Measurements from ENCODE around the gene DNM3.

The DNM3 gene

DNA sequence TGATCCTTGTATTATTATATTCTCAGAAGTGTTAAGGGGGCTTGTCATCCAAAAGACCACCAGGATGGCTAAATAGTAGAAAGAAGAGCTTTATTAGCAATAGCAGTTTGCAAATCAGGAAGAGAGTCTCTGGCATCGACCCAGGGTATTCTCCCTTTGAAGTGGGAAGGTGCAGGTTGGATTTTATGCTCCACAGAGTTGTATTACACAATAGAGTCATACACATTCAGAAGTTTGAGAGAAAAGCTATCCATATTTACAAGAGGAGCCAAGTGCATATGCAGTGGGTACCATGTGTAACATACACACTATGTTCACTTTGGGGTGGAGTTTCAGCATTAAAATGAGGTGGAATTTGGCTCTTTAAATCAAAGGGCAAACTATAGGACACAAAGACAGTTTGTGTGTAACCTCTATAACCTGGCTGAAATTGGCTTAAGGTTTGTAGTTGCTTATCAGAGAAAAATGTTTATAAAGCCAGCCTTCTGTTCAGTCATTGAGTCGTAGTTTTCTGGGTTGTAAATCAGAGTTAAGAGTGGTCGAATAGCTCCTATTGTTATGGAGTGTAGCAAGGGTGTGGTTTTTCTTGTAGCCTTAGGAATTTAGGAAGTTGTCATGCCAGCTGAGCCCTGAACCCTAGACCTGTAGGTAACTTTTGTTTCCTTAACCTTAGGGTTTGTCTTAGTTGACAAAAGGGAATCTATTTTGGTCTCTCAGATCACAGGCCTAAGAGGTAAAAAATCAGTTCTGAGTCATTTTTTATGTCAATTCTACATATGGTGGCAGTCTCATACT, 125.3 kb downstream of the DNM3 start:
- Histone ChIP-seq H3K4me1 (ENCODE audit: control insufficient read depth, insufficient read depth, low read length) (peaks cover 9% of the 10 kb centered on the region), H3K9ac (ENCODE audit: low read length) (no peak overlapping the region), H3K9me3 (ENCODE audit: control insufficient read depth, low read length) (no peaks in the 10 kb centered on the region), H3K27me3 (ENCODE audit: control insufficient read depth, insufficient read depth, low read length) (no peaks in the 10 kb centered on the region), H3K36me3 (ENCODE audit: control insufficient read depth, insufficient read depth, low read length) (no peaks in the 10 kb centered on the region), H3K4me3 (ENCODE audit: low read length) (no peak overlapping the region)

DNA sequence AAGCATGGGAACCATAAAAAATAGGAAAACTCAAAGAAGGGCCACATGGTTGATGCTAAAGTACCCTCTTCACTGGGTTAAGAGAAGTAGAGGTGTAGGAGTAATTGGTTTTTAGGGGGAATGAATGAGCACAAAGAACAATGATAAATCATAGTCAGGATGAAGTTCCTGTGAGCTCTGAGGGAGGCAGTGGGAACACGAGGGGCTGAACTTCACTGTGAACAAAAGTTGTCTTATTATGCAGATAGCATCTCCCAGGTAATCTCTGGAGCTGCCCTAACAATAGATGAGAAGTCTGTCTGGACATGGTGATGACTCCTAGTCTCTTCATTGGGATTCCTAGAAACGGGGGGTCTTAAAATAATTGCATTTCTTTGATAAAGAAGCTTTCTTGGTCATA, 127.9 kb downstream of the DNM3 start:
- H3K36me3 ChIP-seq (ENCODE audit: control insufficient read depth, insufficient read depth, low read length), result no peaks in the 10 kb centered on the region
- no peaks in the 10 kb centered on the region for H3K27me3 ChIP-seq (ENCODE audit: control insufficient read depth, insufficient read depth, low read length)
- H3K4me3 ChIP-seq (ENCODE audit: low read length), result no peak overlapping the region
- peaks cover 9% of the 10 kb centered on the region for H3K4me1 ChIP-seq (ENCODE audit: control insufficient read depth, insufficient read depth, low read length)
- H3K9ac ChIP-seq (ENCODE audit: low read length), result no peak overlapping the region
- no peaks in the 10 kb centered on the region for H3K9me3 ChIP-seq (ENCODE audit: control insufficient read depth, low read length)

DNA sequence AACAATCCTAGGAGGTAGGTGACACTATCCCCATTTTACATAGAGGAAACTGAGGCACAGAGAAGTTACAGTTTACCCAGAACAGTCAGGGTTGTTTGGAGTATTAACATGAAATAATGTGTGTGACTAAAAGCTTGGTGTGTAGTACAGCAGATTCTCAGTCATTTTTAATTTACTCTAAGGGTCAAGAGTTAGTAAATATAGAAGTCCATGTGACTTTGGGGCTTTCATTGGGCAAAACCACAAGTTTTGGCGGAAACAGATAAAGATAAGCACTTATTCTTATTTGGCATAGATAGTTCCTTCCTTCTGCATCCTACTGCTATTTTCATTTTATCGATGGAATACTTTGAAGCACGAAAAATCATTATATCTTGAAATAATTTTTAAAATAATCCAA, 128.5 kb downstream of the DNM3 start:
- no peaks in the 10 kb centered on the region for H3K36me3 ChIP-seq (ENCODE audit: control insufficient read depth, insufficient read depth, low read length)
- no peaks in the 10 kb centered on the region for H3K27me3 ChIP-seq (ENCODE audit: control insufficient read depth, insufficient read depth, low read length)
- H3K9me3 ChIP-seq (ENCODE audit: control insufficient read depth, low read length), result no peaks in the 10 kb centered on the region
- peaks cover 9% of the 10 kb centered on the region for H3K4me1 ChIP-seq (ENCODE audit: control insufficient read depth, insufficient read depth, low read length)
- no peak overlapping the region for H3K4me3 ChIP-seq (ENCODE audit: low read length)
- H3K9ac ChIP-seq (ENCODE audit: low read length), result no peak overlapping the region

DNA sequence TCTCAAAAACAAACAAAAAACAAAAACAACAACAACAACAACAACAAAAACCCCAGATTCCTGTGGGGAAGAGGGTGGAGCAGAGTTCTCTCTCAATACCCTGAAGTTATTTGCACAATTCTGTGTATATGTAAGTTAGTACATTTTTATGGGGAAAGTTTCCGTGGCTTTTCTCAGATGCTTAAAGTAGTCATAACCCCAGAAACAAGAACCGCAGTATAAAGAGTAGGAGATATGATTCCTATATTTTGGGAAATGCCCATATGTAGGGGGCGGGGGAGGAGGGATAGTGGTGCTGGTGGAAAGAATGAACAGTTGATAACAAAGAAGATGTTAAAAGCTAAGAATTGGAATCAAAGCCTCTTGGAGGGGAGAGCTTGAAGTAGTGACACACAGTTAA, 131.5 kb downstream of the DNM3 start:
- Histone ChIP-seq H3K9me3 (ENCODE audit: control insufficient read depth, low read length) (no peaks in the 10 kb centered on the region), H3K4me3 (ENCODE audit: low read length) (no peak overlapping the region), H3K4me1 (ENCODE audit: control insufficient read depth, insufficient read depth, low read length) (no peaks in the 10 kb centered on the region), H3K9ac (ENCODE audit: low read length) (no peak overlapping the region), H3K27me3 (ENCODE audit: control insufficient read depth, insufficient read depth, low read length) (no peaks in the 10 kb centered on the region), H3K36me3 (ENCODE audit: control insufficient read depth, insufficient read depth, low read length) (no peaks in the 10 kb centered on the region)

DNA sequence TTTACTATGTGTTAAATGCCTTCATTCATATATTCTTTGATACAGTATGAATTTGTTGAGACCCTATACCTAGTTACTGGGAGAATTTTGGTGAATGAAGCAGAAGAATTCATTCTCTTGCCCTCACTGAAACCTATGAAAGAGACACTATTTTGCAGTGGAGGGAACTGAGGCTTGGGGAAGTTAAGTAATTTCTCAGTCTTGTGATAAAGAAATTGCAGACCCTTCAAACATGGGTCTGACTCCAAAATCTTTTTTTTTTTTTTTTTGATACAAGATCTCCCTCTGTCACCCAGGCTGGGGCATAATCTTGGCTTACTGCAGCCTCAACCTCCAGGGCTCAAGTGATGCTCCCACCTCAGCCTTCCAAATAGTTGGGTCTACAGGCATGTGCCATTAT, 132.1 kb downstream of the DNM3 start:
- H3K36me3 ChIP-seq (ENCODE audit: control insufficient read depth, insufficient read depth, low read length), result no peaks in the 10 kb centered on the region
- no peak overlapping the region for H3K9ac ChIP-seq (ENCODE audit: low read length)
- H3K4me3 ChIP-seq (ENCODE audit: low read length), result no peak overlapping the region
- H3K27me3 ChIP-seq (ENCODE audit: control insufficient read depth, insufficient read depth, low read length), result no peaks in the 10 kb centered on the region
- no peaks in the 10 kb centered on the region for H3K4me1 ChIP-seq (ENCODE audit: control insufficient read depth, insufficient read depth, low read length)
- H3K9me3 ChIP-seq (ENCODE audit: control insufficient read depth, low read length), result no peaks in the 10 kb centered on the region

DNA sequence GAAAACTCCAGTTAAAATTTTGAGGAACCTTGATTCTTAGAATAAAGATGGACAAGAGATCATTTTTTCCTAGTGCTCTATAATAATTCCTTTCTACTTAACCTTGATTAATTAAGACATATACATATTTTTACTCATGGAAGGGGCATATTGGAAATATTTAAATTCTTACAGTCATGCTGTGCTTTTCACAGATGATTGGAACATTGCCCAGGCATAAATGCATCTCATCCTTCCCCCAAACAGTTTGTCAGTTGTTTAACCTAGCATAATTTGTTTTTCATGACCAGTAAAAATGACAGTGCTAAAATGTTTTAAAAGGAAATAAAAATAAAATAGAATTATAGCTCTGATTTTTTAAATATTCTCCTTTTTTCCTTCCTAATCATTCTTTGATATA, 140.0 kb downstream of the DNM3 start:
- H3K36me3 ChIP-seq (ENCODE audit: control insufficient read depth, insufficient read depth, low read length), result no peaks in the 10 kb centered on the region
- H3K4me1 ChIP-seq (ENCODE audit: control insufficient read depth, insufficient read depth, low read length), result peaks cover 5% of the 10 kb centered on the region
- H3K27me3 ChIP-seq (ENCODE audit: control insufficient read depth, insufficient read depth, low read length), result no peaks in the 10 kb centered on the region
- no peaks in the 10 kb centered on the region for H3K9me3 ChIP-seq (ENCODE audit: control insufficient read depth, low read length)
- no peak overlapping the region for H3K4me3 ChIP-seq (ENCODE audit: low read length)
- no peak overlapping the region for H3K9ac ChIP-seq (ENCODE audit: low read length)

DNA sequence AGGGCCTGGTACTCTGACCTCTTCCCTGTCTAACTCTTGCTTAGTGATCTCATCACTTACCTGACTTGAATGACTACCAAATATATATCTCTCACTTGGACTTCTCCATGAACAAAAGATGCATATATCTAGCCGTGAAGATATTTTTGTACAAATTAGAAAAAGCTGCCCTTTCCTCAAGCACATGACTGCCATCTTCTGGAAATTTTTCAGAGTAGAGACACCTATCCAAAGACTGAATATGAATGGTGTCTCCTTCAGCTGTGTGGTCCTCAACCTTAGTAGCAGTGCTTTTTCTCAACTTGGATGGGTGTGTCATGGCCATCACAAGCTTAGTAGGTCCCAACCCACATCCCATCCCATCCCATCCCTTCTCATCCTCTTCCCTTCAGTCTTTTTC, 142.3 kb downstream of the DNM3 start:
- H3K9ac ChIP-seq (ENCODE audit: low read length), result no peak overlapping the region
- H3K9me3 ChIP-seq (ENCODE audit: control insufficient read depth, low read length), result no peaks in the 10 kb centered on the region
- no peak overlapping the region for H3K4me3 ChIP-seq (ENCODE audit: low read length)

DNA sequence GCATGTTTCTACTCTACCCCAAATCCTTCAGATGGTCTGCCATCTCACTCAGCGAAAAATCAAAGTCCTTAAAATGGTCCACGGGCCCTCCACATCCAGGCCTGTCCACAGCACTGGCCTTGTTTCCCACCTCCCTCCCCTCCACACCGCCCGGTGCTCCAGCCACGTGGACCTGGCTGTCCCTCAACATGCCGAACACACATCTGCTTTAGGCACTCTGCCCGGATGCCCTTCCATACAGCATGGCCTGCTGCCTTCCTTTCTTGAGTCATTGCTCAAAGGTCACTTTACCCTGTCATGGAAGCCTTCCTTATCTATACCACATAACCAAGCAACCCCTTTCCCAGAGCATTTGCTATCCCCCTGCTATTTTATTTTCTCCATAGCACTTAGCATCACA, 143.0 kb downstream of the DNM3 start:
- H3K9ac ChIP-seq (ENCODE audit: low read length), result no peak overlapping the region
- no peak overlapping the region for H3K4me3 ChIP-seq (ENCODE audit: low read length)
- H3K9me3 ChIP-seq (ENCODE audit: control insufficient read depth, low read length), result no peaks in the 10 kb centered on the region

More for the DNA sequence above, 142.3 kb downstream of the DNM3 start:
- H3K36me3 ChIP-seq (ENCODE audit: control insufficient read depth, insufficient read depth, low read length), result no peaks in the 10 kb centered on the region
- no peaks in the 10 kb centered on the region for H3K27me3 ChIP-seq (ENCODE audit: control insufficient read depth, insufficient read depth, low read length)
- H3K4me1 ChIP-seq (ENCODE audit: control insufficient read depth, insufficient read depth, low read length), result peaks cover 5% of the 10 kb centered on the region

DNA sequence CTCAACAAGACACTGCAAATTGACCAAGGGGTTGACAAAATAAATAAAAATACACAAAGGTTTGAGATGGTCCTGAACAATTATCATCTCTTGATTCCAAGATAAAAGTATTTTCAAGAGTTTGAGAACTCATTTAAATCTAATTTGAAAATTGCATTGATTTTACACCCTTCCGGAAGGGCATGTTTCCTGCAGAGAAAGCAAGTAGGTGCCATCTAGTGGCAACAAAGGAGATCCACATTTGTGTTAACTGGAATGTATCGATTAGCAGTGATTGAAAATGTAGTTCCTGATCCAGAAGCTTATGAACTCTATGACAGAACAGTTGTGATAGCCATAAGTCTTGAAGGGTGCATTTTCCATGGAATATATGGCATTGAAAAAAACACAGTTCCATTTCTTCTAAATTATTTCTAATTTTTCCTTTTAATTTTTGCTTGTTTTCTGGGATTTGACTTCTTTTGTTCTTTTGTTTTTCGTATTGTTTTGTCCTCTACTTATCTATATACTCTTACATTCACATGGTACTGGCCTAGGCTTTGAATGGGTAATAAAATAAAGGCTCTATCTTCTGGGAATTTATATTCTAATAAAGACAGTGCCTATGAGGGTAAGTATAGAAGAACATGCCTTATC, 143.7 kb downstream of the DNM3 start:
- H3K4me3 ChIP-seq (ENCODE audit: low read length), result no peak overlapping the region
- no peak overlapping the region for H3K9ac ChIP-seq (ENCODE audit: low read length)
- H3K9me3 ChIP-seq (ENCODE audit: control insufficient read depth, low read length), result no peaks in the 10 kb centered on the region
- H3K4me1 ChIP-seq (ENCODE audit: control insufficient read depth, insufficient read depth, low read length), result peaks cover 5% of the 10 kb centered on the region
- H3K27me3 ChIP-seq (ENCODE audit: control insufficient read depth, insufficient read depth, low read length), result no peaks in the 10 kb centered on the region
- H3K36me3 ChIP-seq (ENCODE audit: control insufficient read depth, insufficient read depth, low read length), result no peaks in the 10 kb centered on the region

More for the DNA sequence above, 143.0 kb downstream of the DNM3 start:
- Histone ChIP-seq H3K4me1 (ENCODE audit: control insufficient read depth, insufficient read depth, low read length) (peaks cover 5% of the 10 kb centered on the region), H3K27me3 (ENCODE audit: control insufficient read depth, insufficient read depth, low read length) (no peaks in the 10 kb centered on the region), H3K36me3 (ENCODE audit: control insufficient read depth, insufficient read depth, low read length) (no peaks in the 10 kb centered on the region)

DNA sequence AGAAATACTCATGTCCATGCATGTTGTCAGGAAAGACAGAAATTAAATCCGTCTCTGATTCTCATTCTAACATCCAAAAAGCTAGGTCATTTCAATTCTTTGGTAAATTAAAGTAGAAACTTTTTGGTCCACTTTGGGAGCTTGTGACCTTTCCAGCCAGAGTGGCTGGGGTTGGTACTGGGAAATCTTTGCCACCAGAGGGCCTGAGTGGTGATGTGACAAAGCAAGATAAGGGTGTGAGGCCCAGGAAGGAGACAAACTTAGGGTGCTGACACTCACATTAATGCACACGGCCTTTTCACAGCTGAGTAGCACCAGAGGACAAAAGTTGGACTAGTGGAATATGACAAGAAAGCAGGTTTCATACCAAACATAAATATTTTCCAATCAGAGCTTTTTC, 144.3 kb downstream of the DNM3 start:
- no peaks in the 10 kb centered on the region for H3K27me3 ChIP-seq (ENCODE audit: control insufficient read depth, insufficient read depth, low read length)
- H3K9me3 ChIP-seq (ENCODE audit: control insufficient read depth, low read length), result no peaks in the 10 kb centered on the region
- no peak overlapping the region for H3K9ac ChIP-seq (ENCODE audit: low read length)
- H3K4me1 ChIP-seq (ENCODE audit: control insufficient read depth, insufficient read depth, low read length), result peaks cover 5% of the 10 kb centered on the region
- H3K4me3 ChIP-seq (ENCODE audit: low read length), result no peak overlapping the region
- H3K36me3 ChIP-seq (ENCODE audit: control insufficient read depth, insufficient read depth, low read length), result no peaks in the 10 kb centered on the region

DNA sequence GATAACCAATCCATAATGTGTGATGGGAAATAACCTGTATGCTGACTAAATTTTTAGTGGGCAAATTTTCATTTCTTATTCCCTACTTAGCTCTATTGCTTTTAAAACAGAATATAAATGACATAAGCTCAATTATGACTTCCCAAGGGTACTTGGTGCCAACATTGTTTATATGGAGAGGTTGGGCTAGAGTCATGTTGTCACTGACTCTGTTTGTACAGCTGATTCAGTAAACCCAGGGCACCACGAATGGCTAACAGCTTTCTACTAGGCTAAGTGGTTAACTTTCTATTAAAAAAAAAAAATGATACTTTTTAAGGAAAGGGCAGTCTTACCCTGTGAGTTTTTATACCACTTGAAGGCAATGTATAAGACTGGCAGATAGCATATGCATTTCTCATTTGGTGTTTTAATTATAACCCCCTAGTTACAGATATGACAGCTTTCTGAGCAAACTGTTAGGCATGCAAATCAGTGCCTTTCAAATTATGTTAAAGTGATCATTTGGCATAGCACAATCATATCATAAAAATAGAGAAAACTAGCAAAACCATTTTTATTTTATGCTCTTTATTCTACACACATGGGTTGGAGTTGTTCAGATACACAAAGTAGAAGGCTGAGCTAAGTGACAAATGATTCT, 147.1 kb downstream of the DNM3 start:
- Histone ChIP-seq H3K4me1 (ENCODE audit: control insufficient read depth, insufficient read depth, low read length) (peaks cover 5% of the 10 kb centered on the region), H3K4me3 (ENCODE audit: low read length) (no peak overlapping the region), H3K27me3 (ENCODE audit: control insufficient read depth, insufficient read depth, low read length) (no peaks in the 10 kb centered on the region), H3K9me3 (ENCODE audit: control insufficient read depth, low read length) (no peaks in the 10 kb centered on the region), H3K36me3 (ENCODE audit: control insufficient read depth, insufficient read depth, low read length) (no peaks in the 10 kb centered on the region), H3K9ac (ENCODE audit: low read length) (no peak overlapping the region)

DNA sequence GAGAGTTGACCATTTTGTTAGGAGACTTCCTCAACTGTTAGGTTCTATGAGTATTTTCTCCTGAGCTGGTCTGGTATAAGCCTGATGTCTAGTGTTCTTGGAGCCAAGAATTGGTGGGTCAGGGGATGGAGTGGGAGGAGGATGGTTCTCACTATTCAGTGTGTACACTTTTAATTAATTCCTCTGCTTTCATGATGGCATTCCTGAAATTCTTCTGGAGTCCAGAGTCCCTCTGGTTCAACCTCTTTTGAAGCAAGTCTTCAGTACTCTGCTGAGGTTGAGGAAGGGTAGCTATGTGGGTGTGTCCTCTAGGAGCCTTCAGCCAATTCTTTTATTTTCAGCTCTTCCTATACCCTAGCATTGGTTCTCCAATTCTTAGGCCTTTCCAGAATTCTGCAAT, 149.1 kb downstream of the DNM3 start:
- Histone ChIP-seq H3K4me3 (ENCODE audit: low read length) (no peak overlapping the region), H3K36me3 (ENCODE audit: control insufficient read depth, insufficient read depth, low read length) (no peaks in the 10 kb centered on the region), H3K9ac (ENCODE audit: low read length) (no peak overlapping the region), H3K27me3 (ENCODE audit: control insufficient read depth, insufficient read depth, low read length) (no peaks in the 10 kb centered on the region), H3K4me1 (ENCODE audit: control insufficient read depth, insufficient read depth, low read length) (no peaks in the 10 kb centered on the region), H3K9me3 (ENCODE audit: control insufficient read depth, low read length) (no peaks in the 10 kb centered on the region)

Measured in mucosa of stomach (tissue), 1 donor.